Measurements from ENCODE around the gene GDAP1L1.

DNA sequence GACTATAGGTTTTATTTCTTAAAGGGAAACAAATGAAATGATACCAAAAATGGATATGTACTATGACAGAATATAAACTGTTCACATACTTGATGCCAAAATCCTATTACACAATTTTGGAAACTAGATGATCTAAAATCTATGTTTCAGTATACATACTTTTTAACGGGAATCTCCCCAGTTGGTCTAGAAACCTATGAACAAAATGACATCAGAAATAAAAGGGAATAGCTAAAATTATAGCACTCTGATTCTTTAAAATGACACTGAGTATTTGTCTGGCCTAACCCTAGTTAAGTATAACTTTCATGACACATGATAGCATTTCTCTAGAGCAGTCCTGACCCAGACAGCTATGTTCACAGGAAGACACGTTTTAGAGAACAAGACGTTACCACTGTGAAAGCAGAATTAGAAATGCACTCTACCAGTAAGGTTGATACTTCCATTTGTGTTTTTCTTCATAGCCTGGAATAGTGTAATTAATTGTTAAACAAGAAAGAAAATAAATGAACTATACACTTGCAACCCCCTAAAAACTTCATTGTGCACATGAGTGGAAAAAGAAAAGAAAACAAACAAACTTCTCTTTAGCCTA, 39.9 kb upstream of the GDAP1L1 start:
- TF ChIP-seq, protein P1, sequence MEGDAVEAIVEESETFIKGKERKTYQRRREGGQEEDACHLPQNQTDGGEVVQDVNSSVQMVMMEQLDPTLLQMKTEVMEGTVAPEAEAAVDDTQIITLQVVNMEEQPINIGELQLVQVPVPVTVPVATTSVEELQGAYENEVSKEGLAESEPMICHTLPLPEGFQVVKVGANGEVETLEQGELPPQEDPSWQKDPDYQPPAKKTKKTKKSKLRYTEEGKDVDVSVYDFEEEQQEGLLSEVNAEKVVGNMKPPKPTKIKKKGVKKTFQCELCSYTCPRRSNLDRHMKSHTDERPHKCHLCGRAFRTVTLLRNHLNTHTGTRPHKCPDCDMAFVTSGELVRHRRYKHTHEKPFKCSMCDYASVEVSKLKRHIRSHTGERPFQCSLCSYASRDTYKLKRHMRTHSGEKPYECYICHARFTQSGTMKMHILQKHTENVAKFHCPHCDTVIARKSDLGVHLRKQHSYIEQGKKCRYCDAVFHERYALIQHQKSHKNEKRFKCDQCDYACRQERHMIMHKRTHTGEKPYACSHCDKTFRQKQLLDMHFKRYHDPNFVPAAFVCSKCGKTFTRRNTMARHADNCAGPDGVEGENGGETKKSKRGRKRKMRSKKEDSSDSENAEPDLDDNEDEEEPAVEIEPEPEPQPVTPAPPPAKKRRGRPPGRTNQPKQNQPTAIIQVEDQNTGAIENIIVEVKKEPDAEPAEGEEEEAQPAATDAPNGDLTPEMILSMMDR (IDR thresholded peaks at IDR 0.05) = no peak
- TF ChIP-seq ZFX (IDR thresholded peaks at IDR 0.05; ENCODE audit: borderline replicate concordance) = no peak

Data from 22Rv1 (cell line).